HG03045 (cell line): ENCODE data around the gene RPS6KA2.
"Not testable (repeated sequence)": the region's sequence is repeated elsewhere in the genome, so short reads cannot be mapped to it uniquely, and the experiment has no call there.

Experiments used
- ATAC-seq: cut with Tn5 transposase; IDR thresholded peaks from one replicate; pipeline ENCODE4 v1.9.1; 2021; ENCODE audit warnings: mild to moderate bottlenecking, moderate library complexity; ENCODE audit not compliant: unreplicated experiment

The RPS6KA2 gene

DNA sequence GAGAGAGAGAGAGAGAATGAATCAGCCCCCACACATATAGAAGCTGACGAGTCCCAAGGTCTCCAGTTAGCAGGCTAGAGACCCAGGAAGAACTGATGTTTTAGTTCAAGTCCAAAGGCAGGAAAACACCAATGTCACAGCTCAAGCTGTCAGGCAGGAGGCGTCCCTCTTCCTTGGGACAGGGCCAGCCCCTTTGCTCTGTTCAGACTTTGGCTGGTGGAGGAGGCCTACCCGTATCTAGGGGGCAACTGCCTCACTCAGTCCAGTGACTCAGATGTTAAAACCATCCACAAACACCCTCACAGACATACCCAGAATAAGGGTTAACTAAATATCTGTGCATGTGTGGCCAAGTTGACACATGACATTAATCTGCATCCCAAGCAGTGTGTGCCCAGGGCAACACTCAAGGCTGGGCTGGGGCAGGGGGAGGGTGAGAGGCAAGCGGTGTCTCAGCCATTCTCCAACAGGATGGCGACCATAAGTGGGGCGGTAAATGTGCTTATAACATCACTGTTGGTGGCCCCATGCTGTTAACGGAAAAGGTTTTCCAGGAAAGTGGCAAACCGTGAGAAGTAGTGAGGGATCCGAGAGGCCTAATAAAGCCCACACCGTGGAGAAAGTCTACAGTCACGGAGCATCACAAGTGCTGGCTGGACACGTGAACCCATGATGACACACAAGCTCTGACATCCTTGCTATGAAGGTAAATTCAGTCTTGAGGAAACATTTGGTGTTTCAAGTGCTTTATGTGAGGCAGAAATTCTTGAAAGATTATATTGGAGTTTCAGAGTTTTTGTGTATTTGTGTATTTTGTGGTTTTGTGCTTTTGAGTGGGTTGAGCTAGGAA is 68.7 kb downstream of the RPS6KA2 start:
- ATAC-seq = no peak

DNA sequence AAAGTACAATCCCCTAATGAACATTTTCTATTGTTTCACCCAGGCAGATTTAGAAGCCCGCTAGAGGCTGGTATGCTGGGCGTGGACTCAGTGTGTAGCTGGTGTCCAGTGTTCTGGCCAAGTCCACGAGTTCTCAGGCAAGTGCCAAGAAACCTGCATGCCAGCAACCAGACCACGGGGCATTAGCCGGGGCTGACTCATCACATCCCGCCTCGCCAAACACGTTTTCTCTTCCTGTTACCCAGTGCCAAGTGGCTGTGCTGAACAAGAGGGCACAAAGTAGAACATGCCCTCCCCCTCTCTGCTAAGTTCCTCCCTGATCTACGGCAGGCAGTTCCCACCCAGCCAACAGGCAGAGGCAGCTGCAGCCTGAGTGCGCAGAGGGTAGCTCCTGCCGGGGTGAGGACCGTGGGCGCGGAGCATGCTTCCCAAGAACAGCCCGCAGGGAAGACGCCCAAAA is 70.2 kb downstream of the RPS6KA2 start:
- ATAC-seq = no peak

DNA sequence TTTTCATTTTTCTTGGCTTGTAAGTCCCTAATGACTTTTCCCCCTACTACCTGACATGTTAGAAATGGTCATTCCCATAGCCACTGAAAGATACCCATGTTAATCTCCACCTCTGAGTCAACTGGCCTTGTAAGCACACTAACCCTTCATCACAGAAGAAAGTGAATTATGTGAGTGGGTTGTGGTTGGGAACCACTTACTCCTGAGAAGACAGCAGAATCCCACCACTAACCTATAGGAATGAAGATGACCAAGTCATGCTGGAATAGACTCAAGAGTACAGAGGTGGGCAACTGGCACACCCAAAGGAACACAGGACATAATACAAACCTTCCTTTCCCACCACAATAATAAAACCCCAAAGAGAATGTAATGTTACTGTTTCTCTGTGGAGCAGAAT is 70.7 kb downstream of the RPS6KA2 start:
- ATAC-seq = no peak

DNA sequence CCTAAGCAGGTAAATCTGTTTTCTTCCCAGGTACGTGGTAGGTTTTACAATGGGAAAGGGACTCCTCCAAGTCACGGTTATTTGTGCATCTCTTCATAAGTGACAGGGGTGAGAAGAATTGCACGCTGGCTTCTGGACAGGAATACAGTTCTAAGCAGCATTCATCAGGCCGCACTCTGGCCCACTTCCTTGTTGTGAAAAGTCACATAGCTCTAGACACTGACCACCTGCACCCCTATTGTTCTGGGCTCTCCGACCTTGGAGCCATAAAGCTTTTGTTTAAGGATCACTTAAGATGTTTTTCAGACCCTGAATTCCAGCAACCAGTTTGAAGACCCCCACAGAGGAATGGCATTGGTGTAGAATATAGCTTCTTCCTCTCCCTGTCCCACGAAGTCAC is 72.0 kb downstream of the RPS6KA2 start:
- ATAC-seq = no peak

DNA sequence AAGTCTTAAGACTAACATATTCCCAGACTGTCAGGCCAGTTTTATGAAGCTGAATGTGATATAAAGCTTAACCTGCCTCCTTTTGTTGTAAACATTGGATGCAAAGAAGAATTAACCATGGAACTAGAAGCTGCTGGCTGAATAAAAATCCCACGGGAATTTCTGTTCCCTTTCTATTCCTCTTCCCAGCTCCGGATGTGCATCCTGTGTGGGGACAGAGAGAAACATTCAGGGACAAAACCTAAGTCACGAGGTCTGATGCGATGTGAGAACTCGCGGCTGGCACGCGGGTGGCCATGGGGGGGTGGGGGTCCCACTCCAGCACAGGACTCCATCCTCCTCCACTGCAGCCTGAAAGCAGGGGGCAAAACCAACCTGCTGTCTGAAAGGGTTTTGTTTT is 72.7 kb downstream of the RPS6KA2 start:
- no peak for ATAC-seq

DNA sequence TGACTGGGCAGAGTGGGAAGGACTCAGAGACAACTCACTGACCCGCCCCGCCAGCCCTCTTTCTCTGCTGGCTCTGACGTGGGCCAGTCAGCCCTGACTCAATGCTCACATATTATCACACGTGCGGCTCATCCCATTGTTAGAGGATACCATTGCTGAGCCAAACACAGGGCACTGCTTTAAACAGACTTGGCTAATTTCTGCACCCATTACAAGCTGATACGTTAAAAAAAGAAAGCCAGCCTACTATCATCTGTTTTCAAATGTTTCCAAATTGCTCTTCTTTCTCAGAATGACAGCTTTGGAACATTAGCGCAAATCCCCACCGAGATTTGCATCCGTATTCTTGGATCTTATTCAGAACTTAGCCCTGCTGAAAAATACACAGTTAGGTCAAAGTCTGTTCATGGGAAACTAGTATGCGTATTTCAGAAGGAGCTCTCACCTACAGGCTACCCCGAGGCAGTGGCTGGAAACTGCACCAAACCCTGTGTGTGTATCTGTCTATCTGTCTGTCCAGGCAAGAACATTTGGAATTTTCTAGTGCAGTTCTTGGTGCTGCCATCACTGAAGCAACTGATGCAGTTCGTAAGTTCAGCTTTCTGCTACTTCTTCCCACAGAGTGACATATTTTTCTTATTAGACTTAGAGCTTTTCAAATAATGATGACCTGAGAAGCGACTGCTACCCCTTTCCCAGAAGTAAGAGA is 73.3 kb downstream of the RPS6KA2 start:
- ATAC-seq = no peak

DNA sequence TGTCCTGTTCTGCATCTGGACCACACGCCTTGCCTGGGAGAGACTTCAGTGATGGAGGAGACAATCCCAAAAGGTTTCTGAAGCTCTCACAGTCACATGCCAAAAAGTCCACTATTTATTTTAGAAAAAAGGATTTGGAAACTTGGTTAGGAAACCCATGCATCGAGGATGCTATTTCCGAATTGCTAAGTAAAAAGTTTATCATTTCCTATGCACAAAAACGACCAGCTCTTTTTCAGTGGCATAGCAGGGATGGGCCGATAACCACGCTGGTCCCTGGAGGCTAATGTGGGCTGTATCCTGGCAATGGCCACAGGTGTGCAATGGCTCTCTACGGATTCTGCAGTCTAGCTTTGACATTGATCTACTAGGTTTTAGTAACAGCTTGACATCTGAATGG is 74.5 kb downstream of the RPS6KA2 start:
- no peak for ATAC-seq

- ATAC-seq = no peak
These were observed 75.1 kb downstream of the RPS6KA2 start for GRCh38 chr6:166551754-166552495.

- no peak for ATAC-seq
These were observed 80.4 kb downstream of the RPS6KA2 start for GRCh38 chr6:166546653-166547052.

DNA sequence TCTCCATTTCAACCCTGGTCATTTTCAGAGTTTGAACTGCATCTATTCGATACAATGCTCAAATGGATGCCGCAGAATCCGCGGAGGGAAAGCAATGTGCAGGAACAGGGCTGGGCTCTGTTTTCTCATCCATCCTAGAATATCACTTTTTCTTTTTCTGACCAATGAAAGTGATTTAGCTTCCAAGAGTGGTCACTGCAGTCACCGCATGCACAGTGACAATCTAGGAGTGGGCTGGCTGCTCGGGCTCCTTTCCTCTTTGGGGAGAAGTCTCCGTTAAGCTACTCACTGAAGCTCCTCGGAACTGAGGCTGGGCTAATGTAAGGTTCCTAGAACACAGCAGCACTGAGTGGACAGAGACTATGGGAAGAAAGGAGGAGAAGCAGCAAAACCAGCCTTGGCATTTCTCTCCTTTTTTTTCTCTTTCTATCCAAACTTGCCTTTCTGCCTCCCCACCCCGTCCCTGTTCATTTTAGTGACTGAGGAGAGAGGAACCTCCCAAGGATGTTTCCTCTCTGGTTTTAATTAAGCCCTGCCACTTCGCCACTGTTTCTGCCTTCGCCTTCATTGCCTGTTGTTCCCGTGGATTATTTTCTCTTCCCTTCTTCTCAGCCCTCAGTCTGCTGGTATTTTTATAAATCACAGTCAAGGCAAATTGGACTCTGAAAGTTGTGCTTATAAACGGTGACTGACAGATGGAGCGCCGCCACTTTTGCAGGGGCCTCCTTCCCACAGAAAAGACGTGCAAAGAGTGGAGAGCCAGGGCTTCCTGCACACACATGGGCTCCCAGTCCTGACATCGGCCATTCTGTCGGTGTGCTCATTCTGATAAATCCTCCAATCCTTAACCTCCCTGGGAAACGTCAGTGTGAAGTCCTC is 81.7 kb downstream of the RPS6KA2 start:
- ATAC-seq = no peak

- ATAC-seq = no peak
These were observed 82.8 kb downstream of the RPS6KA2 start for GRCh38 chr6:166544296-166544605.

GRCh38 chr6:166543603-166544295 is 83.3 kb downstream of the RPS6KA2 start:
- no peak for ATAC-seq

GRCh38 chr6:166542580-166542912 is 84.5 kb downstream of the RPS6KA2 start:
- ATAC-seq = no peak

DNA sequence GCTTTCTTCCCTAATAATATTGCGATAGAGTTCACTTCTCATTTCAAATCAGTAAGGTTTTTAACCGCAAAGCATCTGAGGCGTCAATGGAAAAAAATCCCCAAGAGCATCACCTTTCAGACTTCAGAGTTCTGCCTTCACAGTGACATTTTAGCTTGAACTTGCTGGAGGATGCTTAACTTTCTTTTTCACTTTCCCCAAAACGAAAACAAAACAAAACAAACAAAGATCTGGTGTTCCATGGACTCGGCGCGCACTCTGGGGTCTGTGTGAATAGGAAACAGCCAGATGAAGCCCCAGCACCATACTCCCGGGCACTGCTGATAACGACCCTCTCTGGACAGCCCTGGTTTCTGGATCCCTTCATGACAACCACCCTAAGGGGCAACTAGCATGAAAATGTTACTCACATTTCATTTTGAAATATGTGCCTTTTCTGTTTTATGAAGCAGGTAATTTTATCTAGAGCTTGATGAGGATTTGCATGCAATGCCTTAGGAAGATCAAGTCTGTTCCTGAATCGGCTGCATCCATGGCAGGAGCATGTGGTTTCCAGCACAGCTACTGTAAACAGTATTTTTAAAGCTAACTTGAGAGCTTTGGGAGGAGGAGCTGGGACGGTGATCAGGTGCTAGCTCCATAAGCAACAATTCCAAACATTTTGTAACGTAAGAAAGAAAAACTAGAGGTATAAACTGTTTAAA is 85.0 kb downstream of the RPS6KA2 start:
- ATAC-seq = no peak

DNA sequence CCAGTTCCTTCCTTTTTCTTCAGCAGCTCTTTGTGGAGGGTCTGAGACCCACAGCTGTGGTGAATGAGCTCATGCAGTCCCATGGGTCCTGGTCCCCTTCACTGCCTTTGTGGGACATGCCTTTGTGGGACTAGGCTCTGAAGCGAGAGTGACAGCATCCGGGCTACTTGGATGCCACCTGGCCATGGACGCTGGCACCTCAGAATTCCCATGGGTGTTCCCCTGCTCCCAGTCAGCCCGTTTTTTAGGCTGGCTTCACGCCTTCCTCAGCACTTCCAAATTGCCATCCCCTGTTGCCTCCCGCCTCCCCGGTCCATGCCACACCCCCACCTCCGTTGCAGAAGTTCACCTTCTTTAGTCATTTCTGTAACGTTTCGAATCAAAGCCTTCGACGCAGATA is 85.7 kb downstream of the RPS6KA2 start:
- ATAC-seq = no peak

DNA sequence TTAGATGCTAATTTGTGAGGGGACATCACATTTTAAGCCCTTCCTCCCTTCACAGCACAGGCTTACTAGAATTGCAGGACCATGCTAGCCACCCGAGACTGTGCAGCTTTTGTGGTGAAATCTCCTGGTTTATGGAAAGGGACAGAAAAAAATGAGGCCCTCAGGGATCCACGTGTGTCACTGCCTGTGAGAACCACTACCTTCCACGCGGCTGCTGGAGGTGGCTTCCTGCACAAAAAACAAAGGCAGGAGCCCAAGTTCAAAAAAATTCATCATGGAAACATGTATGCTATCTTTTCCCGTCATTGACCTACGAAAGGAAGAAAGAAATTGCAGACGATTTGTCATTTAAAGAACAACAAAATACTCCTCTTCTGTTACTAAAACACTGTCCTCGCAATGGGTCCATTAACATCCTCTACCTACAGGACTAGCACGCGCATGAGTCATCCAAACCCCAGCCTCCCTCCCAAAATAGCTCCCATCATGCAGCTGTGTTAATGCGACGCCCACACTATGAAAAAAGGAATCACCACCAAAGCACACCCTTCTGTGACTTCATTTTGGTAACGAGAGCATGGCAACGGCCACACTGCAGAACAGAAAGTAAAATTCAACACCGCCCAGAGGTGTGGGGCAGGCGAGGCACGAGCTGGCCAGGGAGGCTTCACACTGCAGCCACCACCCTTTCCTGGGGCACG is 86.3 kb downstream of the RPS6KA2 start:
- peak; percentile 95 for ATAC-seq

- no peak for ATAC-seq
These were observed 87.5 kb downstream of the RPS6KA2 start for GRCh38 chr6:166539543-166539942.

DNA sequence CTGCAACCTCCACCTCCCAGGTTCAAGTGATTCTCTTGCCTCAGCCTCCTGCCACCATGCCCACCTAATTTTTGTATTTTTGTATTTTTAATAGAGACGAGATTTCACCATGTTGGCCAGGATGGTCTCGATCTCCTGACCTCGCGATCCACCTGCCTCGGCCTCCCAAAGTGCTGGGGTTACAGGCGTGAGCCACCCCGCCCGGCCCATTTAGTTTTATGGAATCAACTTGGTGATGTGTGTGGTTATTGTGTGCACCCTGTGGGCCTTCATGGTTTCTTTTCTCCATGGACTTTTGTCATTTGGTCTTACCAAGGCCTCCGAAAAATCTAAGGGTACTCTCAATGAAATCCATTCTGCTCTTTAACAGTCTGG is 88.1 kb downstream of the RPS6KA2 start:
- not testable (repeated sequence) for ATAC-seq
